GM12878 (cell line): Measurements from ENCODE around the gene VWA8. TPM values are rescaled to one million over a fixed set of nuclear protein-coding genes. Genes with fewer than 3 reads are reported as not detected.

Source experiments
- ATAC-seq: fragments of 200-7000 bp; cut with Tn5 transposase; 3 replicates; pipeline ENCODE4 v1.9.1; 2020; ENCODE audit warnings: mild to moderate bottlenecking, moderate library complexity
- BruUV-seq: library from RNA; stranded (reverse); fragments of 400-500 nt; replicated peaks from 2 replicates; lab custom pipeline; 2021; lab: Mats Ljungman, UMichigan
- CTCF ChIA-PET: fragments of 300-600 bp; sonication (Branson Sonifier 250); formaldehyde crosslinking; extraction: SDS; loops from one replicate; lab custom pipeline; 2021; ENCODE audit warnings: inconsistent platforms; lab: Yijun Ruan, JAX
- POLR2A ChIA-PET: fragments of 350-600 bp; formaldehyde crosslinking; extraction: SDS; loops from one replicate; lab custom pipeline; 2021; ENCODE audit warnings: inconsistent platforms; lab: Charles Lee
- RAD21 ChIA-PET: fragments of 300-600 bp; sonication (Branson Sonifier 250); formaldehyde crosslinking; loops from one replicate; lab custom pipeline; 2023; ENCODE audit warnings: antibody characterized with exemption; ENCODE audit not compliant: unreplicated experiment; lab: Charles Lee
- SMC1A ChIA-PET: fragments of 300-600 bp; sonication (Branson Sonifier 250); formaldehyde crosslinking; loops from one replicate; lab custom pipeline; 2023; ENCODE audit not compliant: unreplicated experiment, uncharacterized antibody; lab: Charles Lee
- DNase-seq: peaks from one replicate; pipeline ENCODE4 v3.0.0-alpha.2; 2011; ENCODE audit warnings: low read depth, low spot score
- FAIRE-seq: peaks from 3 replicates; lab custom pipeline; 2011; peaks lifted over from hg19 to GRCh38; lab: Jason Lieb, UNC
- H2AFZ ChIP-seq: 2 replicates; pipeline ENCODE4 v1.6.0; 2011; ENCODE audit warnings: low read depth, low read length, control low read depth; ENCODE audit not compliant: control insufficient read depth
- H3K27ac ChIP-seq: 2 replicates; pipeline ENCODE4 v1.5.1; 2011; ENCODE audit warnings: control low read depth; ENCODE audit not compliant: control insufficient read depth, insufficient read depth
- H3K27me3 ChIP-seq, 2 experiments: replicated peaks in 1 of 2; 2 replicates each; pipeline versions ENCODE4 v1.6.0 to v1.6.1; 2011; ENCODE audit warnings: low read length in 1 of 2; ENCODE audit not compliant: control insufficient read depth in 2 of 2, insufficient read depth in 2 of 2
- H3K36me3 ChIP-seq, 2 experiments: 2 replicates each; pipeline ENCODE4 v1.5.1; 2011; ENCODE audit warnings: low read length in 1 of 2; ENCODE audit not compliant: control insufficient read depth in 2 of 2, insufficient read depth in 2 of 2
- H3K4me1 ChIP-seq: 2 replicates; pipeline ENCODE4 v1.6.1; 2011; ENCODE audit warnings: mild to moderate bottlenecking, low read length, moderate library complexity, mixed read lengths; ENCODE audit not compliant: control insufficient read depth, insufficient read depth
- H3K4me2 ChIP-seq: 2 replicates; pipeline ENCODE4 v1.6.0; 2011; ENCODE audit warnings: control low read depth; ENCODE audit not compliant: control insufficient read depth, insufficient read depth
- H3K4me3 ChIP-seq: fragments of 200-600 bp; sonication (generic); 2 replicates; pipeline ENCODE4 v1.5.1; 2016
- H3K79me2 ChIP-seq: 2 replicates; pipeline ENCODE4 v1.6.0; 2011; ENCODE audit warnings: low read length; ENCODE audit not compliant: control insufficient read depth, insufficient read depth
- H3K9ac ChIP-seq: 2 replicates; pipeline ENCODE4 v1.8.0; 2011; ENCODE audit warnings: low read length, control low read depth, mixed read lengths; ENCODE audit not compliant: control insufficient read depth, insufficient read depth
- H3K9me3 ChIP-seq: replicated peaks from 3 replicates; pipeline ENCODE4 v1.5.1; 2011; ENCODE audit warnings: mild to moderate bottlenecking, low read length; ENCODE audit not compliant: control insufficient read depth, insufficient read depth
- H4K20me1 ChIP-seq: 2 replicates; pipeline ENCODE4 v1.6.0; 2011; ENCODE audit not compliant: control insufficient read depth, insufficient read depth
- CBX3 ChIP-seq: fragments of 200-600 bp; sonication (generic); IDR thresholded peaks from 2 replicates; pipeline ENCODE4 v1.6.1; 2016; ENCODE audit warnings: low read depth, borderline replicate concordance
- CREB1 ChIP-seq: IDR thresholded peaks from 2 replicates; pipeline ENCODE4 v1.6.1; 2012; ENCODE audit warnings: low read depth, mild to moderate bottlenecking, inconsistent platforms
- CREM ChIP-seq: IDR thresholded peaks from 2 replicates; pipeline ENCODE4 v1.6.1; 2014; ENCODE audit warnings: antibody characterized with exemption, low read depth
- FOS ChIP-seq: IDR thresholded peaks from 3 replicates; pipeline ENCODE4 v1.6.1; 2011; ENCODE audit warnings: borderline replicate concordance; ENCODE audit not compliant: insufficient read length; ENCODE audit errors: extremely low read depth
- HDAC2 ChIP-seq: fragments of 200-600 bp; sonication (generic); IDR thresholded peaks from 2 replicates; pipeline ENCODE4 v1.6.1; 2017
- KDM1A ChIP-seq: fragments of 200-600 bp; sonication (generic); IDR thresholded peaks from 2 replicates; pipeline ENCODE4 v1.6.1; 2016; ENCODE audit warnings: borderline replicate concordance
- MEF2A ChIP-seq: IDR thresholded peaks from 2 replicates; pipeline ENCODE4 v1.6.1; 2011; ENCODE audit warnings: low read depth, mild to moderate bottlenecking, low read length, moderate library complexity; ENCODE audit not compliant: insufficient read depth
- MYB ChIP-seq: fragments of 150-350 bp; IDR thresholded peaks from 2 replicates; pipeline ENCODE4 v1.6.1; 2014; ENCODE audit warnings: mild to moderate bottlenecking, low read depth, low read length, borderline replicate concordance
- NFYB ChIP-seq: IDR thresholded peaks from 2 replicates; pipeline ENCODE4 v1.6.1; 2011; ENCODE audit warnings: low read depth, mild to moderate bottlenecking, low read length, improper control_type of control experiment, moderate library complexity; ENCODE audit not compliant: insufficient read depth
- PML ChIP-seq: IDR thresholded peaks from 2 replicates; pipeline ENCODE4 v1.6.1; 2012; ENCODE audit warnings: low read length, inconsistent platforms
- RAD51 ChIP-seq: fragments of 450-650 bp; IDR thresholded peaks from 2 replicates; pipeline ENCODE4 v1.6.1; 2016; ENCODE audit warnings: moderate library complexity, mild to moderate bottlenecking, inconsistent platforms
- SPI1 ChIP-seq: IDR thresholded peaks from 2 replicates; pipeline ENCODE4 v1.6.1; 2011; ENCODE audit warnings: low read depth, mild to moderate bottlenecking, low read length, moderate library complexity, borderline replicate concordance; ENCODE audit not compliant: insufficient read depth
- TBL1XR1 ChIP-seq: IDR thresholded peaks from 2 replicates; pipeline ENCODE4 v1.6.1; 2012; ENCODE audit warnings: low read depth, low read length, improper control_type of control experiment
- ZNF24 ChIP-seq: fragments of 450-650 bp; IDR thresholded peaks from 2 replicates; pipeline ENCODE4 v1.6.1; 2017; ENCODE audit warnings: antibody characterized with exemption, mild to moderate bottlenecking
- ZZZ3 ChIP-seq: IDR thresholded peaks from 2 replicates; pipeline ENCODE4 v1.6.1; 2011; ENCODE audit warnings: low read depth; ENCODE audit not compliant: control insufficient read depth, insufficient read length
- WGBS: methylation state at CpG from one replicate; pipeline ENCODE4 v1.1.6; 2016; ENCODE audit warnings: low lambda C conversion rate; ENCODE audit not compliant: insufficient replicate concordance, insufficient coverage; ENCODE audit errors: missing lambda C conversion rate; 5-methylcytosine and 5-hydroxymethylcytosine counted together
- in situ Hi-C: fragments of 300-500 bp; cut with MboI; formaldehyde crosslinking; loops from 9 replicates; pipeline ENCODE4 v1.14.3; 2018; ENCODE audit warnings: mixed read lengths
- intact Hi-C: fragments of 100-400 bp; cut with micrococcal nuclease; formaldehyde crosslinking; loops from one replicate; pipeline ENCODE4 v1.14.2; 2022; ENCODE audit not compliant: unreplicated experiment
- polyA plus RNA-seq, 11 experiments: library from polyadenylated mRNA; depleted of rRNA in 4 of 11; unstranded in 6 of 11; stranded (reverse) in 5 of 11; fragments of >200 nt; fragmentation: Nextera tagmentation in 4 of 11; fragmentation: Illumina TruSeq in 1 of 11; extraction: Ambion mirVana in 4 of 11; extraction: Trizol in 1 of 11; gene quantifications; 1 replicate in 1 of 11; 2 replicates in 10 of 11; pipeline versions ENCODE4 v1.2.1 to v1.2.3, GENCODE V29; 2011 to 2016; ENCODE audit warnings: inconsistent platforms in 2 of 11, missing spikeins in 2 of 11, low read depth in 1 of 11
- total RNA-seq, 4 experiments: library from RNA; depleted of rRNA in 3 of 4; stranded (reverse); fragments of >200 nt in 3 of 4; fragmentation: Illumina TruSeq in 1 of 4; extraction: Trizol in 1 of 4; gene quantifications; 2 replicates each; pipeline versions ENCODE4 v1.2.1 to v1.2.3, GENCODE V29; 2013 to 2021
- TF ChIP-seq, protein P1 (sequence below): fragments of 150-350 bp; IDR thresholded peaks from 2 replicates; pipeline ENCODE4 v1.6.1; 2016; ENCODE audit warnings: low read depth, low read length
- TF ChIP-seq, protein P2 (sequence below): IDR thresholded peaks from 2 replicates; pipeline ENCODE4 v1.6.1; 2012; ENCODE audit warnings: low read length, inconsistent platforms
- TF ChIP-seq, protein P3 (sequence below): fragments of 450-650 bp; IDR thresholded peaks from 2 replicates; pipeline ENCODE4 v1.6.1; 2016; ENCODE audit warnings: mild to moderate bottlenecking
- TF ChIP-seq, protein P4 (sequence below): fragments of 450-650 bp; IDR thresholded peaks from 2 replicates; pipeline ENCODE4 v1.6.1; 2017; ENCODE audit warnings: mild to moderate bottlenecking

Gene VWA8
- total and polyA plus RNA-seq, 10 of the 15 experiments (the other 5 are each of a cell fraction or from before 2014, with no cell fraction given) = 3.0 to 21.8 (median 13.5) TPM

DNA sequence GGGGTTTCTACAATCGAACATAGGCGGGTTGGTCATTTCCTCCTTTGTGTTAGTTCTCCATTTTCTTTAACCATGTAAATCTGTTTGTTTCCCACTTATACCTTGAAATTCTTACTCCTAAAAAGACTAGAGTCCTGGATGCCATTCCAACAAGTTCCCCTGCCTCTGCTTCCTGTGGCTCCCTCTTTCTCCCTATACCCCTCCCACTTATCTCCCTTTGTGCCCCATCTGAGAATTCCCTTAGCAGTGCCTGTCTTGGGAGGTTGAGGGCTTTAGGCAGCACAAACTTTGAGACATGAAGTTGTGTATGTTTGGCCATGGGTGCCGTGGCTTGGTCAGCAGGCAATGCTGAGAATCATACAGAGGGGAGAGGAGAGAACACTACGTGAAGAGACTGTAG lies 327.1 kb downstream of the VWA8 start:
- H3K4me2 ChIP-seq = no peak overlapping the region
- H3K79me2 ChIP-seq = no peaks in the 10 kb centered on the region
- H3K4me1 ChIP-seq = no peaks in the 10 kb centered on the region
- TF ChIP-seq, protein P1, sequence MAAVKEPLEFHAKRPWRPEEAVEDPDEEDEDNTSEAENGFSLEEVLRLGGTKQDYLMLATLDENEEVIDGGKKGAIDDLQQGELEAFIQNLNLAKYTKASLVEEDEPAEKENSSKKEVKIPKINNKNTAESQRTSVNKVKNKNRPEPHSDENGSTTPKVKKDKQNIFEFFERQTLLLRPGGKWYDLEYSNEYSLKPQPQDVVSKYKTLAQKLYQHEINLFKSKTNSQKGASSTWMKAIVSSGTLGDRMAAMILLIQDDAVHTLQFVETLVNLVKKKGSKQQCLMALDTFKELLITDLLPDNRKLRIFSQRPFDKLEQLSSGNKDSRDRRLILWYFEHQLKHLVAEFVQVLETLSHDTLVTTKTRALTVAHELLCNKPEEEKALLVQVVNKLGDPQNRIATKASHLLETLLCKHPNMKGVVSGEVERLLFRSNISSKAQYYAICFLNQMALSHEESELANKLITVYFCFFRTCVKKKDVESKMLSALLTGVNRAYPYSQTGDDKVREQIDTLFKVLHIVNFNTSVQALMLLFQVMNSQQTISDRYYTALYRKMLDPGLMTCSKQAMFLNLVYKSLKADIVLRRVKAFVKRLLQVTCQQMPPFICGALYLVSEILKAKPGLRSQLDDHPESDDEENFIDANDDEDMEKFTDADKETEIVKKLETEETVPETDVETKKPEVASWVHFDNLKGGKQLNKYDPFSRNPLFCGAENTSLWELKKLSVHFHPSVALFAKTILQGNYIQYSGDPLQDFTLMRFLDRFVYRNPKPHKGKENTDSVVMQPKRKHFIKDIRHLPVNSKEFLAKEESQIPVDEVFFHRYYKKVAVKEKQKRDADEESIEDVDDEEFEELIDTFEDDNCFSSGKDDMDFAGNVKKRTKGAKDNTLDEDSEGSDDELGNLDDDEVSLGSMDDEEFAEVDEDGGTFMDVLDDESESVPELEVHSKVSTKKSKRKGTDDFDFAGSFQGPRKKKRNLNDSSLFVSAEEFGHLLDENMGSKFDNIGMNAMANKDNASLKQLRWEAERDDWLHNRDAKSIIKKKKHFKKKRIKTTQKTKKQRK = no peak
- TF ChIP-seq FOS = no peak
- no peak for TF ChIP-seq CREB1
- TF ChIP-seq MEF2A = no peak
- TF ChIP-seq, protein P2, sequence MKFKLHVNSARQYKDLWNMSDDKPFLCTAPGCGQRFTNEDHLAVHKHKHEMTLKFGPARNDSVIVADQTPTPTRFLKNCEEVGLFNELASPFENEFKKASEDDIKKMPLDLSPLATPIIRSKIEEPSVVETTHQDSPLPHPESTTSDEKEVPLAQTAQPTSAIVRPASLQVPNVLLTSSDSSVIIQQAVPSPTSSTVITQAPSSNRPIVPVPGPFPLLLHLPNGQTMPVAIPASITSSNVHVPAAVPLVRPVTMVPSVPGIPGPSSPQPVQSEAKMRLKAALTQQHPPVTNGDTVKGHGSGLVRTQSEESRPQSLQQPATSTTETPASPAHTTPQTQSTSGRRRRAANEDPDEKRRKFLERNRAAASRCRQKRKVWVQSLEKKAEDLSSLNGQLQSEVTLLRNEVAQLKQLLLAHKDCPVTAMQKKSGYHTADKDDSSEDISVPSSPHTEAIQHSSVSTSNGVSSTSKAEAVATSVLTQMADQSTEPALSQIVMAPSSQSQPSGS = no peak
- TF ChIP-seq CBX3 = no peak
- no peak for TF ChIP-seq CREM
- TF ChIP-seq NFYB = no peak
- no peak for TF ChIP-seq ZZZ3
- no peak for TF ChIP-seq MYB
- no peak for TF ChIP-seq SPI1
- TF ChIP-seq TBL1XR1 = no peak
- TF ChIP-seq, protein P3, sequence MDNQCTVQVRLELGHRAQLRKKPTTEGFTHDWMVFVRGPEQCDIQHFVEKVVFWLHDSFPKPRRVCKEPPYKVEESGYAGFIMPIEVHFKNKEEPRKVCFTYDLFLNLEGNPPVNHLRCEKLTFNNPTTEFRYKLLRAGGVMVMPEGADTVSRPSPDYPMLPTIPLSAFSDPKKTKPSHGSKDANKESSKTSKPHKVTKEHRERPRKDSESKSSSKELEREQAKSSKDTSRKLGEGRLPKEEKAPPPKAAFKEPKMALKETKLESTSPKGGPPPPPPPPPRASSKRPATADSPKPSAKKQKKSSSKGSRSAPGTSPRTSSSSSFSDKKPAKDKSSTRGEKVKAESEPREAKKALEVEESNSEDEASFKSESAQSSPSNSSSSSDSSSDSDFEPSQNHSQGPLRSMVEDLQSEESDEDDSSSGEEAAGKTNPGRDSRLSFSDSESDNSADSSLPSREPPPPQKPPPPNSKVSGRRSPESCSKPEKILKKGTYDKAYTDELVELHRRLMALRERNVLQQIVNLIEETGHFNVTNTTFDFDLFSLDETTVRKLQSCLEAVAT = no peak
- no peak for TF ChIP-seq PML
- no peak for TF ChIP-seq HDAC2
- no peak for TF ChIP-seq RAD51
- TF ChIP-seq, protein P4, sequence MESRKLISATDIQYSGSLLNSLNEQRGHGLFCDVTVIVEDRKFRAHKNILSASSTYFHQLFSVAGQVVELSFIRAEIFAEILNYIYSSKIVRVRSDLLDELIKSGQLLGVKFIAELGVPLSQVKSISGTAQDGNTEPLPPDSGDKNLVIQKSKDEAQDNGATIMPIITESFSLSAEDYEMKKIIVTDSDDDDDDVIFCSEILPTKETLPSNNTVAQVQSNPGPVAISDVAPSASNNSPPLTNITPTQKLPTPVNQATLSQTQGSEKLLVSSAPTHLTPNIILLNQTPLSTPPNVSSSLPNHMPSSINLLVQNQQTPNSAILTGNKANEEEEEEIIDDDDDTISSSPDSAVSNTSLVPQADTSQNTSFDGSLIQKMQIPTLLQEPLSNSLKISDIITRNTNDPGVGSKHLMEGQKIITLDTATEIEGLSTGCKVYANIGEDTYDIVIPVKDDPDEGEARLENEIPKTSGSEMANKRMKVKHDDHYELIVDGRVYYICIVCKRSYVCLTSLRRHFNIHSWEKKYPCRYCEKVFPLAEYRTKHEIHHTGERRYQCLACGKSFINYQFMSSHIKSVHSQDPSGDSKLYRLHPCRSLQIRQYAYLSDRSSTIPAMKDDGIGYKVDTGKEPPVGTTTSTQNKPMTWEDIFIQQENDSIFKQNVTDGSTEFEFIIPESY = no peak
- no peak for TF ChIP-seq KDM1A
- TF ChIP-seq ZNF24 = no peak
- no peak overlapping the region for H3K4me3 ChIP-seq
- 100% methylated on average over 4 of the region's 4 CpGs for WGBS
- in situ Hi-C loops (no loop called here), intact Hi-C loops (no loop called here)
- POLR2A ChIA-PET = no interaction called here
- H4K20me1 ChIP-seq = no peaks in the 10 kb centered on the region
- BruUV-seq = no TSS peak
- FAIRE-seq (no peak), ATAC-seq (no peak), DNase-seq (no peak)
- no peak overlapping the region for H2AFZ ChIP-seq
- SMC1A ChIA-PET = interaction anchor here (1.6 kb wide), 1 partner anchor 46 kb away, joined by 3 read pairs; no protein-coding TSS in a partner anchor
- no peaks in the 10 kb centered on the region for H3K36me3 ChIP-seq
- CTCF ChIA-PET = no interaction called here
- H3K9me3 ChIP-seq = no peaks in the 10 kb centered on the region
- H3K27me3 ChIP-seq = no peaks in the 10 kb centered on the region
- H3K27ac ChIP-seq = no peak overlapping the region
- H3K9ac ChIP-seq = no peak overlapping the region
- RAD21 ChIA-PET = no interaction called here
